DOHH2 (cell line): ENCODE measurements around the gene LIAS.

ENCODE experiments used
- EZH2phosphoT487 ChIP-seq: fragments of 200-600 bp; sonication (generic); IDR thresholded peaks from 2 replicates; pipeline ENCODE4 v1.6.1; 2017; ENCODE audit warnings: borderline replicate concordance, mild to moderate bottlenecking, antibody characterized with exemption, low read length, moderate library complexity, mixed read lengths
- TF ChIP-seq, protein P1 (sequence below): fragments of 200-600 bp; sonication (generic); IDR thresholded peaks from one replicate; pipeline ENCODE4 v1.5.1; 2014; ENCODE audit warnings: antibody characterized with exemption, mild to moderate bottlenecking, low read depth, low read length; ENCODE audit not compliant: poor library complexity, severe bottlenecking

GRCh38 chr4:39410415-39410814 lies 48.4 kb upstream of the LIAS start:
- TF ChIP-seq, protein P1, sequence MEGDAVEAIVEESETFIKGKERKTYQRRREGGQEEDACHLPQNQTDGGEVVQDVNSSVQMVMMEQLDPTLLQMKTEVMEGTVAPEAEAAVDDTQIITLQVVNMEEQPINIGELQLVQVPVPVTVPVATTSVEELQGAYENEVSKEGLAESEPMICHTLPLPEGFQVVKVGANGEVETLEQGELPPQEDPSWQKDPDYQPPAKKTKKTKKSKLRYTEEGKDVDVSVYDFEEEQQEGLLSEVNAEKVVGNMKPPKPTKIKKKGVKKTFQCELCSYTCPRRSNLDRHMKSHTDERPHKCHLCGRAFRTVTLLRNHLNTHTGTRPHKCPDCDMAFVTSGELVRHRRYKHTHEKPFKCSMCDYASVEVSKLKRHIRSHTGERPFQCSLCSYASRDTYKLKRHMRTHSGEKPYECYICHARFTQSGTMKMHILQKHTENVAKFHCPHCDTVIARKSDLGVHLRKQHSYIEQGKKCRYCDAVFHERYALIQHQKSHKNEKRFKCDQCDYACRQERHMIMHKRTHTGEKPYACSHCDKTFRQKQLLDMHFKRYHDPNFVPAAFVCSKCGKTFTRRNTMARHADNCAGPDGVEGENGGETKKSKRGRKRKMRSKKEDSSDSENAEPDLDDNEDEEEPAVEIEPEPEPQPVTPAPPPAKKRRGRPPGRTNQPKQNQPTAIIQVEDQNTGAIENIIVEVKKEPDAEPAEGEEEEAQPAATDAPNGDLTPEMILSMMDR, result peak; percentile 55
- TF ChIP-seq EZH2phosphoT487, result no peak
